Amygdala (tissue), 56 donors: ENCODE results near the gene MIGA1.
"Not testable (repeated sequence)": the region's sequence is repeated elsewhere in the genome, so short reads cannot be mapped to it uniquely, and the experiment has no call there.

ENCODE experiments used
- DNase-seq, 56 donors: peaks; one replicate each; lab custom pipeline; 2025; lab: John Stamatoyannopoulos, UW

MIGA1 gene, protein sequence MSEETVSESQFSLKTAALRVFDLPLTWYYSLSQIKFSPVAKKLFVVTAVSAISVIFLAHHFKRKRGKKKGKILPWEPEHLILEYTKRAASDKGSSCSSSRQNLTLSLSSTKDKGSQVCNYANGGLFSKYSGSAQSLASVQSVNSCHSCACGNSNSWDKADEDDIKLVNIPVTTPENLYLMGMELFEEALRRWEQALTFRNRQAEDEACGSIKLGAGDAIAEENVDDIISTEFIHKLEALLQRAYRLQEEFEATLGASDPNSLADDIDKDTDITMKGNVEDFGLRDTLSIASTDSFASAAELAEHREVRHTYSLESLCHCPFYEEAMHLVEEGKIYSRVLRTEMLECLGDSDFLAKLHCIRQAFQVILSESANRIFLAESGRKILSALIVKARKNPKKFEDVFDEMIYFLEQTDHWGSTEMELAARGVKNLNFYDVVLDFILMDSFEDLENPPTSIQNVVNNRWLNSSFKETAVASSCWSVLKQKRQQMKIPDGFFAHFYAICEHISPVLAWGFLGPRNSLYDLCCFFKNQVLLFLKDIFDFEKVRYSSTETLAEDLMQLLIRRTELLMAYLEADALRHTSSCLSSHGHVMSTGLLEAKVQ

DNA sequence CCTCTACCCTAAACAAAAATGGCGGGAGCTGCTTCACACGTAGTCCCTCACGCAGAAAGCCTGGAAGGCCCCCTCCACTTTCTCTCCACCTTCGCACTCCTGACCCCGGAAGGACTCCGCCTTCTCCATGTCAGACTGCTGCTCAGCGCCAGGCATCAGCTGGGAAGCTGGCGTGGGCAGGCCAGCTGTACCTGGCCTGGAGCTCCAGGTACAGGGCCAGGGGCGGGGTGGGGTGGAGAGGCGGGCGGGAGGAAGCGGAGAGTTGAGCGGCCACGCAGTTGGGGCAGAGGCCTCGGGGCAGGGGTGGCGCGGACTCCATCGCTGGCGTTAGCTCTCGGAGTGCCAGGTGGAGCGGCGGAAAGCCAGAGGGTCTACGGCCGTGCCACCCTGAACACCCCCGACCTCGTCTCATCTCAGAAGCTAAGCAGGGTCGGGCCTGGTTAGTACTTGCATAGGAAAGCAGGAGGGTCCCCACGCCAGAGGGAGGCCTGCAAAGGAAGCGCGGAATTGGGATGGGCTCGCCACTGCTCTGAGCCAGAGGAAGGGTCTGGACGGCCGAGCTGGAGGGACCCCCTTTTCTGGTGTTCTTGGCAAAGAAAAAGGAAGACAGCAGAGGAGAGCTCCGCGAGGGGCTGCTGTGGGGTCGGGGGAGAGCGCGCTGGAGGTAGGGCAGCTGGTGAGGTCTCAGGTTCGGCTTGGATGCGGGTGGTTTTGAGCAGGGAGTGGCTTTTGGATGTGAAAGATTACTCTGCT is at the start of gene MIGA1:
TSS of gene MIGA1 (plus strand) at position 121 of the 753 bp plus-strand sequence. CDS start 3,604 bp downstream, outside the sequence.
- DNase-seq: peak; percentile 20 to 95 (median 84)

DNA sequence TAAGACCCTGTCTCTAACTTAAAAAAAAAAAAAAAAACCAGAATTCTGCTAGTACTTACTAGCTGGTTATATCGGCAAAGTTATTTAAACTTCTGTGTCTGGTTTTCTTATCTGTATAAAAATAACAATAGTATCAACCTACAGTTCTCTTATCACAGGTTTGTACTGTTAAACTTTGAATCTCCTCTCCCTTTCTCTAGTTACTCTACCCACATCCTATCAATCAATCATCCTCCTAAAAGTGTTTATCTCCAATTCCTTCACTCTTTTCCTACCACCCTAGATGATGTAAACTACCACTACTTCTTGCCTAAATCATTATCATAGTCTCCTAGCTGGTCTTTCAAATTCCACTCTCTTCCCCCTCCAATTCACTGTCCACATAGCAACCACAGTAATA is 47.4 kb upstream of the MIGA1 start:
- DNase-seq: no peak

DNA sequence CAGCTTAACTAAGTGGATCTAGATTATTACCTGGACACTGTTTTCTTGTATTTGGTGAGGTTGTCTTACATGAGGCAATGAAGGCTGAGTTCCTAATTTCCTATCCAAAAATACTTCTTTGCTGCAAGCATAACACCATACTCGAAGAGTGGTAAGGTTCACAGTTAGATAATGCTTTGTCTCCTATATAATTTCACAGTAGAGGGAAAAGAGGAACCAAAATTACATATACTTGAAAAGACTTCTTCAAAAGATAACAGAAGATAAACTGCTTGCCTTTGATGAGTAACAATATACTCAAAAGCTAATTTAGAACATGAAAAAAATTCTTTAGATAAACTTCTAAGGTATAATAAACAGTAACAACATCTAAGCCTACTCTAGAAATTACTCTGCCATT is 40.2 kb upstream of the MIGA1 start:
- no peak for DNase-seq

DNA sequence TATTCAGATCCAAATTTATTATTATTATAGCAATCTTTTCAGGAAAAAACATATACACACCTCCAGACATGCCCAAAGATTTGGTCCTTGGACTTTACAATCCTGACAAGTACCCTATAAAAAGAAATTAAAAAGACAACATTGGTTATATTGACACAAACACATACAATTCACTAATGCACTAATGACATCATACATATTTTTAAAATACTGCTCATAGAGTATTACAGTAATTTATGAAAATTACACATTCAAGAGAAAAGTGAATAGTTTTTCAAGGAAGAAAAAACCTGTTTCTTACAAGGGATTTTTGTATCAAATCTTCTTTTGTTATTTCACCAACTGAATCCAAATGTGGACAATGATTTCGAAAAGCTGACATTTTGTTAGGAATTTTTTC is 38.1 kb upstream of the MIGA1 start:
- DNase-seq: no peak

DNA sequence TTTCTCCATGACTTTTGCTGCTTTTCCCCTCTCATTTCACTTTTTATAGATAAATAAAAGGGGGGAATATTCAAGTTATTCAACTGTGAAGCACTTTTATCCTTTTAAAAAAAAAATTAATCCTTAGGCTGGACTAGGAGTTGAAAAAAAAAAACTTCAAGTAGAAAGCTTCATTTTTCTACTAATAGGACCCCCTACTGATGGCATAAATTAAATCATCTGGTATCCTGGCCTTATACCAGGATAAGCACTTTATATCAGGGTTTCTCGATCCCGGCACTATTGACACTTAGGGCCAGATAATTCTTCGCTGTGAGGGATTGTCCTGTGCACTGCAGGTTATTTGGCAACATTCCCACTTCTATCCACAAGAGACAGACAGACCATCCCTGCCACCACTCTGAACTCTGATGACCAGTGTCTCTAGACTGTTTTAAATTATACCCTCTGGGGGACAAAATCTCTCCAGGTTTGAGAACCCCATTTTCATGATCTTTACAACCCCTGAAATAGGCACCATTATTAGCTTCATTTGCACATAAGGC is 37.4 kb upstream of the MIGA1 start:
- DNase-seq: no peak

DNA sequence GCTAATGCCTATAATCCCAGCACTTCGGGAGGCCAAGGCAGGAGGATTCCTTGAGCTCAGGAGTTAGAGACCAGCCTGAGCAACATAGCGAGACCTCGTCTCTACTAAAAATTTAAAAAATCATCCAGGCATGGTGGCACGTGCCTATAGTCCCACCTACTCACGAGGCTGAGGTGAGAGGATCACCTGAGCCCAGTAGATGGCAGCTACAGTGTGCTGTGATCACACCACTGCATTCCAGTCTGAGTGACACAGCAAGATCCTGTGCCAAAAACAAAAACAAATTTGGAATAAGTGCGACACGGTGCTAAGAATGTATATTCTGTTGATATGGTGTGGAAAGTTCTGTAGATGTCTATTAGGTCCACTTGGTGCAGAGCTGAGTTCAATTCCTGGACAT is 34.9 kb upstream of the MIGA1 start:
- DNase-seq: no peak

DNA sequence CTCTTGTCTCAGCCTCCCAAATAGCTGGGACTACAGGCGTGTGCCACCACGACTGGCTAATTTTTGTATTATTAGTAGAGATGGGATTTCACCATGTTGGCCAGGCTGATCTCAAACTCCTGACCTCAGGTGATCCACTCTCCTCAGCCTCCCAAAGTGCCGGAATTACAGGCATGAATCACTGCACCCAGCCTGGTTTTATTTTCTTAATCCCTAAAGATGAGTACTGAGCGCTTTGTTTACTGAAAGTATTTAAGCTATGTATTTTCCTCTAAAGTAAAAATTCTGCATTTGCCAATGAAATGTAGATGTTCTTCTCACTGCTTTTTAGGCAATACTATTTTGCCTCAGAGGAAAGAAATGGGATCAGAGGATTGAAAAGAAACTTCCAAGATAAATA is 30.0 kb upstream of the MIGA1 start:
- DNase-seq: not testable (repeated sequence)

DNA sequence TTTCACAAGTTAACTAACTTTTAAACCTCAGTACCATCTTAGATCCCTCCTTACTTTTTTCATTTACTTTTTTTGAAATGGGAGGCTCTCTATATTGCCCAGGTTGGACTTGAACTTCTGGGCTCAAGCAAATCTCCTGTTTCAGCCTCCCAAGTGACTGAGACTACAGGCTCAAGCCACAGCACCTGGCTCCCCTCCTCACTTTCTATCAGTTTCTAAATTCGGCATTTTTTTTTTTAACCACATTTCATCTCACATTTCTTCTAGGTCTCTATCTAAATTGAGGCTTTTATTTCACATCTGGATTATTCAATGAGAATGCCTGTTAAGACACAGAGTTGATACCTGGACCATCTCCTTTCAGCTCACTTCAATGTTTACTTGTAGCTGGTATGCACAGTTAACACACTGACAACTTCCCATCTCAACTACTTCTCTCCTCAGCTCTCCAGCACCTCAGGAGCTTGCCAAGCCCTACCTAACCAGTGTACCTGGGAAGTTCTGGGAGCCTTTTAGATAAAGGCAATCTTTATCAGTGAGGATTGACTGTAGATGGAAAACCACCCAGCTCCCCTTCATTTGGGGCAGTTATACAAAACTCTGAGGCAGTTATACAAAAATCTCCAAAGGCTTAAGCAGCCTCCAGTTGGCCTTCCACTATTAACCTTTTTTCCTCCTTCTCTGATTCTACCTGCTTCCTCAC is 23.2 kb upstream of the MIGA1 start:
- no peak for DNase-seq

DNA sequence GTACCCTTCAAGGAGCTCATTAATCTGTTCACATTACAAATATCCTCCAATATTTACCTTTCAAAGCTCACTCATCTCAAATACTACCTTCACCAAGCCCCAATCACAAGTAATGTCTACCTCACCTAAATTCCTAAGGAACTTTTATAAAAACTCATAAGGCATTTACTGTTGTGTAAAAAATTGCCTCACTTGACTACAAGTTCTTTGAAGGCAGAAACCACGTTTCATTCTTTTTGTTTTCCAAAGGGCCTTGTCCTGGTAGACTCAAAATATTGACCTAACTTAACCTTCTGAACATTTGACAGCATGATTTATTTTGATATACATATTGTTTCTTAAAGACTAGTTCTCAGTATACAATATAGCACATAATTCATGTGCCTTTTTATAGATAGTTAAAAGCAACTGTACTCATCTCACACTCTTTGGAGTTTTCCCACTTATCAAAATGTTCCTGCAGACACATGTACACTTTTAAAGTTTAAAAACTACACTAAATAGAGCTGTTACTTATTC is 22.3 kb upstream of the MIGA1 start:
- no peak for DNase-seq

DNA sequence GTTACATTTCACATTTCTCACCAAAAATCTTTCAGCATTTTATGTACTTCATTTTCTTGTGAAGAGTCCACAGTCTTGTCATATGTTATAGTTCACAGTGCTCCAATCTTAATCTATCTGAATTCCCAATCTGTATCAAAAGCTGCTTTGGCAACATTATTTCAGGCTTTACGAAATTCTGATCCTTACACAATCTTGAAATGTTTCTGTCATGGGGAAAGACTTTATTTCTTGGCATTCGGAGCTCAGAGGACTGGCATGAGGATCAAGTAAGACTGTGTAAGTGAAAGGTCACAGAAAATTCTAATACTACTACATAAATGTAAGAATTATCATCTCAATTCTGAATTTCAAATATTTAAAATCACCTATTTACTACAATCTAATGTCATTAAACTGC is 21.8 kb upstream of the MIGA1 start:
- DNase-seq: no peak

DNA sequence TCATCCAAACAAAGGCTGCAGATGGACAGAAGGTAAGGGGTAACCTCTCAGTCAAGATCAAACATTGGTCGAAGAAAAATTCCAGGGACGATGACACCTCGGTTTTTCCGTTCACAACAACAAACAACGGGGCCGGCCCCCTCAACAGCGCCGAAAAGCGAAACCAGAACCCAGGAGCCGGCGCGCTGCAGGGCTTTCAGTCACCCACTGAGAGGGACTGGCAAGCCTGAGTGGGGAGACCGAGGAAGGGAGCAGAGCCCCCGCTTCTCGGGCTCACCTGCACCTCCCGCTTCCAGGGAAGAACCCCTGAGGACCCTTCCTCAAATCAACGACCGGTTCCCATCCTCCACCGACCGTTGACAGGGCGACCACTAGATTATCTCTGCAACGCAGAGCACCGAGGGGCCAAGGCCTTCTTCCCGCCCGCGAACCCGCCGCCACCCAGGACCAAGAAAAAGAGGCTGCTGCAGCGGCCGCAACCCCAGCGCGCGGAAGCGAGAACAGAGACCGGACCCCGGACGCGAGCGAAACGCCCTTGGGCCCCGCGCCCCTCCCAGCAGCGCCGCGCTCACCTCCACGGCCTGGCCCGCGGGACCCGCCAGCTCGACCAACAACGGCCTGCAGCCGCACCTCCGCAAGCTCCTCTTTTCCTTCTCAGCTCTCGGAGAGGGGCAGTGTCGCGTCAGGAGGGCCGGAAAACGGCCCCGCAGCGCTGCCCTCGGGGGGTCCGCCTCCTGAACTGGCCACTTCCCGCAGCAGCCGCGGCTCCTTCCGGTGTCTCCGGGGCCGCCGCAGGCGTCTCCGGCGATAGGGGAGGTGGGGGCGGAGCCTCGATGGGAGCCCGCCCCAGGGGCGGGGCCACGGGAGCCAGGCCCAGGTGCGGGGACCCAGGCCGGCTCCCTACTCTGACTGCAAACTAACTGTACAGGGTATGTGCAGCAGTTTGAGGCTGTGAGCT is 20.1 kb upstream of the MIGA1 start, which contains the start of gene USP33:
TSS of gene USP33 (minus strand) at position 782 of the 958 bp plus-strand sequence. CDS start 18,155 bp downstream, outside the sequence.
- DNase-seq: peak; percentile 10 to 92 (median 76)

DNA sequence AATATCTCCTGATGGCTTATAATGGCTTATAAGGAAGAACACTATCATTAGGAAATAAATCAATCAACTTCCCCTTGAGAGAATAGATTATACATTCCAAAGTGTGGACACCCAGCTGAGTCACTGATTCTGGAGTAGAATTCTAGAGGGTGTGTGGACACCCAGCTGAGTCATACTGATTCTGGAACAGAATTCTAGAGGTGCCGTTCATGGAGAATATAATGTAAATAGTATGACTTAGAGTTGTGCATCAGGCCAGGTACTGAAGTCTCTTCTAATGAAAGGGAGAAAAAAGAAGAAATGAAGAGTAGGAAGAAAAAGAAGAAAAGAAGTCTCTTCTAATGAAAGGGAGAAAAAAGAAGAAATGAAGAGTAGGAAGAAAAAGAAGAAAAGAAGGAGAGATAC is 17.4 kb upstream of the MIGA1 start:
- DNase-seq: no peak

DNA sequence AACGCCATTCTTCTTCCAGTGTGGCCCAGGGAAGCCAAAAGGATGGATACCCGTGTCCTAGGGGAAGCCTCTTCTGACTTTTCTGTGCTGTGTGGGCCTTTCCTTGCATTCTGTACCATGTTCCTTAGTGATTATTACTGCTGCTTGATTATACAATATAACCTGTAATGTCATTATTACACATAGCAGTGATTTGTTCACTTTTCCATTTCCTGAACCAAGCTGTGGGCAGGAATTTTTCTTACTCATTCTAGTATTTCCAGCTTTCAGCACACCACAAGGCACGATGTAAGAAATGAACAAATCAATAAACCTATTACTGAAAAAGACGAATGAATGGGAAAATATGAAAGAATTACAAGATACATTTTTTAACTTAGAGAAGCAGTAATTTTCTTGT is 11.4 kb upstream of the MIGA1 start:
- no peak for DNase-seq

DNA sequence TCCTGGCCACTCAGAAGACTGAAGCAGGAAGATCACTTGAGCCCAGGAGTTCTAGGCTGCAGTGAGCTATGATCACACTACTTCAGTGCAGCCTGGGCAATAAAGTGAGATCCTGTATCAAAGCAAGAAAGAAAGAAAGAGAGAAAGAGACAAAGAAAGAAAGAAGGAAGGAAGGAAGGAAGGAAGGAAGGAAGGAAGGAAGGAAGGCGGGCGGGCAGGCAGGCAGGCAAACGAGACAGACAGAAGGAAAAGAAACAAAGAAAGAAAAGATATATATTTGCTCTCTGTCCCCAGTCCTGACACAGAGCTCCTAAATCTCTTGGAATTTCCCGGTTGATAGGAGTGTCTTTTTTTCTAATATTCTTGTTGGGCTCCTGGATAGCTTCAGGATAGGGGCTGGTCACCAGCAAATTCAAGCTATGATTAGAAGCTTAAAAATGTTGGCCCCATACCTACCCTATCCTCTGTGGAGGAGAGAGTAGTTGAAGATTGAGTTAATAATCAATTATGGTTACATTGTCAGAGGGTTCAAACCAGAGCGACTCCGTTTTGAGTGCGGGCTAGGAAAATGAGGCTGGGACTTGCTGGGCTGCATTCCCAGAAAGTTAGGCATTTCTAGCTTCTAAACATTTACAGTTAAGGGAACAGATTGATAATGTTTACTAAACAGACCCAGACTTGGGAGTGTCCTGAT is 3.3 kb upstream of the MIGA1 start:
- no peak for DNase-seq

DNA sequence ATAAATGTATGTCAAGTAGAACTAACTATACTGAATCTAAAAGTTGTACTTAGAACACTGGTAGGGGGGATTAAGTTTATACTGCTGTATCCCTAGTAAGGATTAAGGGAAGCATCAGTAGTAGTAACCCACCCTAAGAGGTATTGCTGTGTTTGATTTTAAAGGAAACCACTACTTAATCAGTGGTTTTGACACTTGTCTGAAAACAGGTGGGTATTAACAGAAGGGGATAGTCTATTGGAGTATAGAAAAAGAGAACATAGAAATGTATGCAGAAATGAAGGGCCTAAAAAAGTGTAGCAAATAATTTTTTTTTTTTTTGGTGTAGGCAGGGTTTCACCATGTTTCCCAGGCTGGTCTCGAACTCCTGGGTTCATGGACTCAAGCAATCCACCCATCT is 2.2 kb downstream of the MIGA1 start:
- DNase-seq: no peak

DNA sequence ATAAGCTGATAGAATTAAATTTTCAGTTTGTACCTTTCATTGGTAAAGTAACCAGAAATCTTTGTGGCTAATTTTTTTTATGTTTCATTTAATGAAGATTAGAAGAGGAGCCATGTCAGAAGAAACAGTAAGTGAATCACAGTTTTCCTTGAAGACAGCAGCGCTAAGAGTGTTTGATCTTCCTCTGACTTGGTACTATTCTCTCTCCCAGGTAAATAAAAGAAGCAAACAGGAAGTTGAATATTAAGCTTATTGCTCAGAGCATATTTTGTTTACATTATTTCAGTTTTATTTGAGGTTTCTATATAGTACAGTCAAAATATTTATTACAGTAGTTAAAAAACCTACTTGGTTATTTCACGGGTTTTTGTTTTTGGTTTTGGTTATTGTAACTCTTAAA is 3.7 kb downstream of the MIGA1 start:
- no peak for DNase-seq

DNA sequence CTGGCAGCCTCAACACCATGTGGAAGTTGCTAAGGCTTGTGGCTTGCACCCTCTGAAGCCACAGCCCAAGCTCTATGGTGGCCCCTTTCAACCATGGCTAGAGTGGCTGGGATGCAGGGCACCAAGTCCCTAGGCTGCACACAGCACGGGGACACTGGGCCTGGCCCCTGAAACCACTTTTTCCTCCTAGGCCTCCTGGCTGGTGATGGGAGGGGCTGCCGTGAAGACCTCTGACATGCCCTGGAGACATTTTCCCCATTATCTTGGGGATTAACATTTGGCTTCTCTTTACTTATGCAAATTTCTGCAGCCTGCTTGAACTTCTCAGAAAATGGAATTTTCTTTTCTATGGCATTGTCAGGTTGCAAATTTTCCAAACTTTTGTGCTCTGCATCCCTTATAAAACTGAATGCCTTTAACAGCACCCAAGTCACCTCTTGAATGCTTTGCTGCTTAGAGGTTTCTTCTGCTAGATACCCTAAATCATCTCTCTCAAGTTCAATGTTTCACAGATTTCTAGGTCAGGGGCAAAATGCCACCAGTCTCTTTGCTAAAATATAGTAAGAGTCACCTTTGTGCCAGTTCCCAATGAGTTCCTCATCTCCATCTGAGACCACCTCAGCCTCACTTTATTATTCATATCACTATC is 6.8 kb downstream of the MIGA1 start:
- DNase-seq: not testable (repeated sequence)

DNA sequence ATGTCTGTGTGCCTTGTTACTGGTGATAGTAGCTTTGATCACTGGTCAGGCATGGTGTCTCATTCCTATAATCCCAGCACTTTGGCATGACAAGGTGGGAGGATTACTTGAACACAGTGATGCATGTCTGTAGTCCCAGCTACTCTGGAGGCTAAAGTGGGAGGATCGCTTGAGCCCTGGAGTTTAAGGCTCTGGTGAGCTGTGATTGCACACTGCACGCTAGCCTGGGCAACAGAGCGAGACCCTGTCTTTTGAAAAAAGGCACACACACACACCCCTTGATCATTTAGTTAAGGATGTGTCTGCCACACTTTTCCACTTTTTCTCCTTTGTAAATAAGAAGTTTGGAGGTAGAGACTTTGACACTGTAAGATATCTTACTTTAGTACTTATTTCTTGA is 15.1 kb downstream of the MIGA1 start:
- DNase-seq: no peak
